Stimulated activated naive B cell treated with anti-CD40 and anti-IgM and Interleukin-4, amounts not matched to agents 10 μg/mL and 1 μg/mL and 100 μg/mL, for 72 hours (primary cell): ENCODE results near the gene SPOCK3.
"Not testable (repeated sequence)": the region's sequence is repeated elsewhere in the genome, so short reads cannot be mapped to it uniquely, and the experiment has no call there.

Experiments used
- ATAC-seq, 2 donors: fragments of 150-1000 bp; cut with Tn5 transposase; replicated peaks; 2 replicates each; pipeline ENCODE4 v1.10.0; 2021; ENCODE audit warnings: moderate library complexity in 1 of 2
- DNase-seq: peaks from one replicate; pipeline ENCODE4 v3.0.0; 2021
- H3K27ac Mint-ChIP-seq: one replicate; pipeline ENCODE4 v1.8.0; 2022; ENCODE audit warnings: mild to moderate bottlenecking, mixed read lengths
- H3K27me3 Mint-ChIP-seq, 2 donors: one replicate each; pipeline ENCODE4 v1.8.0; 2022; ENCODE audit warnings: mixed read lengths in 2 of 2
- H3K36me3 Mint-ChIP-seq, 2 donors: one replicate each; pipeline ENCODE4 v1.8.0; 2022; ENCODE audit warnings: mixed read lengths in 2 of 2, mild to moderate bottlenecking in 1 of 2
- H3K4me1 Mint-ChIP-seq, 2 donors: one replicate each; pipeline ENCODE4 v1.8.0; 2022; ENCODE audit warnings: mixed read lengths in 2 of 2, mild to moderate bottlenecking in 1 of 2
- H3K4me3 Mint-ChIP-seq, 2 donors: one replicate each; pipeline ENCODE4 v1.8.0; 2022; ENCODE audit warnings: mild to moderate bottlenecking in 2 of 2, mixed read lengths in 2 of 2, moderate library complexity in 1 of 2
- H3K9me3 Mint-ChIP-seq, 2 donors: one replicate each; pipeline ENCODE4 v1.8.0; 2022; ENCODE audit warnings: mixed read lengths in 2 of 2, mild to moderate bottlenecking in 1 of 2

SPOCK3 gene

DNA sequence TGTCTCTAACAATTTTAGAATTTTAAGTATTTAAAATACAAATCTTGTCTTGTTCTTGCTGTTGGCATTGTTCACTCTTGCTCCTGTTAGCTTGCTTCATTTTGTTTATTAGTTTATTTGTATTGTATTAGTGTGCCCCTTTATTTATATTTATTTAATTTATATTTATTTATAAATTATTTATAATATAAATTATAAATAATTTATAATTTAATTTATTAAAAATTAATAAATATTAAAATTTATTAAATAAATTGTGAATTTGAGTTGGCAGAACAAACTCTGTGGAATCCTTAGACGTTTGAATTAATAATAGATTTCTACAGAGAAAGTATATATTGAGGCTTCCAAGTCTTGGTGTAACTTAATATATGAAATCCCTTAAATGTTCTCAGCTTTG is 331.4 kb downstream of the SPOCK3 start:
- H3K27me3 Mint-ChIP-seq = no peaks in the 10 kb centered on the region
- no peak overlapping the region for H3K27ac Mint-ChIP-seq

DNA sequence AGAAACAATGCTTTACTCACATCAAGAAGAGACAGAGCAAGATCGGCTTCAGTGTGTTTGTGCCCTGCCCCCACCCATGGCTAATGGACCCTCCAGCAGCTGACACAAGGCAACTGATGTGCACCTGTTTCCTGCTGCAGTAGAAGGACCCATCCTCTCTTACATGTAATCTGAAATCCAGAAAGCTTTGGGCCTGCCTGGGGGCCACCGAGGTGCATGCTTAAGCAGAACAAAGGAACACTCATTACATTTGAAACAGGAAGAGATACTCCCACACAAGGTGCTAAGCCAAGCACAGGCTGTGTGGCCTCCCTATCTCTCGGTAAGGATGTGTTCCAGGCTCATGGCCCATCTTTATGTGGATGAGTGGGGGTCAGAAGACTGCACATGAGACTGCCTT is 338.0 kb downstream of the SPOCK3 start:
- H3K4me1 Mint-ChIP-seq = no peaks in the 10 kb centered on the region
- H3K9me3 Mint-ChIP-seq = peaks cover 0 to 3% of the 10 kb centered on the region in 2 donors
- peak in 1 of 2 donors; percentile 16 for ATAC-seq
- no peak overlapping the region for H3K27ac Mint-ChIP-seq
- H3K4me3 Mint-ChIP-seq = no peak overlapping the region
- no peaks in the 10 kb centered on the region for H3K27me3 Mint-ChIP-seq
- DNase-seq = no peak
- no peaks in the 10 kb centered on the region for H3K36me3 Mint-ChIP-seq

More for the DNA sequence above, 331.4 kb downstream of the SPOCK3 start:
- Mint-ChIP-seq H3K4me3 (no peak overlapping the region), H3K4me1 (no peaks in the 10 kb centered on the region), H3K36me3 (no peaks in the 10 kb centered on the region), H3K9me3 (peaks cover 0 to 3% of the 10 kb centered on the region in 2 donors)
- DNase-seq = no peak
- ATAC-seq = no peak

DNA sequence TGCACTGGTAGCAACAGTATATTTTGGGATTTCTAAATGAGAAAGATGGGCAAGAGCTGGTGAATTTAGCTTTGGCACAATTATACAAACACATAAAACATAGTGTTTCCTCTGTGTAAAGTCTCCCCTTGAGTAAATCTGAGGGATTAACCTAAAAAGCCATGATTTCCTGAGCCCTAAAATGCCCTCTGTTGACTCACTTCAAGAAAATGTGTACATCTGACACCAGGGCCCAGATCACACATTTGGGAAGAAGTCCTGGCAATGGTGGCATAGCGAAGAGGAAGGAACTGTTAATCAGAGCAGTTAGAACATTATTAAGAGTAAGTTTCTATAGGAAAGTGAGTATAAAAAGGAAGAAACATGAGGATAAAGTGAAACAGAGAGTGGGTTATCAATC is 338.5 kb downstream of the SPOCK3 start:
- no peak for ATAC-seq
- DNase-seq = no peak
- Mint-ChIP-seq H3K27ac (no peak overlapping the region), H3K36me3 (no peaks in the 10 kb centered on the region), H3K4me3 (no peak overlapping the region), H3K9me3 (peaks cover 0 to 3% of the 10 kb centered on the region in 2 donors), H3K4me1 (no peaks in the 10 kb centered on the region), H3K27me3 (no peaks in the 10 kb centered on the region)

DNA sequence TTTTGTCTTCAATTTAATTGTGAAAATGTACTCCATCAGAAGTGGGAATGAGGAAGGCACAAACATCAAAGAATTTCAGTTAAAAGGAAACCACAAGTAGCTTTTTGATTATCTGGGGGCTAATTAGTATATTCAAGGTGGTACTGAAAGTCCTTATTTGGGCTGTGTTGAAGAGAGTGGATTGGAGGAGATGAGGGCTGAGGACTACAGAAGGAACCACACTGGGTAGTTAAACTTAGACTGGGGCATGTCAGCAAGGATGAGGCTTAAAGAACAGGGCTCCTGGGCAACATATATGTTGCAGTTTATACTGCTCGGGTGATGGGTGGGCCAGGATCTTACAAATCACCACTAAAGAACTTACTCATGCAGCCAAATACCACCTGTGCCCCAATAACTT is 346.8 kb downstream of the SPOCK3 start:
- H3K36me3 Mint-ChIP-seq = no peaks in the 10 kb centered on the region
- H3K9me3 Mint-ChIP-seq = no peaks in the 10 kb centered on the region
- no peaks in the 10 kb centered on the region for H3K27me3 Mint-ChIP-seq
- H3K27ac Mint-ChIP-seq = no peak overlapping the region
- ATAC-seq (no peak), DNase-seq (no peak)
- H3K4me3 Mint-ChIP-seq = no peak overlapping the region
- no peaks in the 10 kb centered on the region for H3K4me1 Mint-ChIP-seq

DNA sequence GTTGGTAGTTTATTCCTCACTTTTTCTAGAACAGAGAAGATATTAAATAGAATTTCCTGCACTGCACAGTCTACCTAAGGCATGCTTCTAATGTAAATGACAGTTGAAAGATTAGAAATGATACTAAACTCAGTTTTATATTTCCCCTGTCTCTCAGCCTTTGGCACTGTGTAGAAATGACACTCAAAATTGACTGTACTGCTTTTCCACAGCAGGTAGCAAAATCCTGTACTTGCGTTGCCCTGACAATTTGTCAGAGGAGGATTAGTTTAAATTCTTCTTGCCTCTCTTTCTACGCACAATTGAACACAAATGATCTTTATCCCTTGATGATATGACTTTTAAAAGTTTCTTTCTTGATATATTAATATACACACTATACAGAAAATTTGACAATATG is 347.6 kb downstream of the SPOCK3 start:
- Mint-ChIP-seq H3K4me3 (no peak overlapping the region), H3K9me3 (no peaks in the 10 kb centered on the region), H3K4me1 (no peaks in the 10 kb centered on the region), H3K27ac (no peak overlapping the region), H3K27me3 (no peaks in the 10 kb centered on the region), H3K36me3 (no peaks in the 10 kb centered on the region)
- ATAC-seq (no peak), DNase-seq (no peak)

DNA sequence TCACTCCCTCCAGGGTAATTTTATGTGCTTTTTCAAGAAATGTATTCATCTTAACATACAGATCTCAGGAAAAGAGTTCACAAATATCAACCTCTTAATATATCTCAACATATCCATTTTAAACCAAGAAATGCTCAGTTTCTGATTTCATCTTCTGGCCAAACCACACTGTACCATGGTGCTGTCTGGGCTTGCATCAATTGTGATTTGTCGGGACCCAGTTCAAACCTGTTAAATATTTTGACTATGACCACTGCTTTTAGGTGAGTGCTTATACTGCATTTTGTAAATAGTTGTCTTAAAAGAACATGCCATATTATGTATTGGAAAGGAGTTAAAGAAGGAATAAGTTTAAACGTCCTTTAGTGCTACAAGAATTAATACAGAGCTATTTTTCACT is 352.1 kb downstream of the SPOCK3 start:
- no peak for ATAC-seq
- Mint-ChIP-seq H3K4me3 (no peak overlapping the region), H3K27ac (no peak overlapping the region), H3K36me3 (no peaks in the 10 kb centered on the region), H3K9me3 (no peaks in the 10 kb centered on the region), H3K27me3 (no peaks in the 10 kb centered on the region), H3K4me1 (no peaks in the 10 kb centered on the region)
- DNase-seq = no peak

DNA sequence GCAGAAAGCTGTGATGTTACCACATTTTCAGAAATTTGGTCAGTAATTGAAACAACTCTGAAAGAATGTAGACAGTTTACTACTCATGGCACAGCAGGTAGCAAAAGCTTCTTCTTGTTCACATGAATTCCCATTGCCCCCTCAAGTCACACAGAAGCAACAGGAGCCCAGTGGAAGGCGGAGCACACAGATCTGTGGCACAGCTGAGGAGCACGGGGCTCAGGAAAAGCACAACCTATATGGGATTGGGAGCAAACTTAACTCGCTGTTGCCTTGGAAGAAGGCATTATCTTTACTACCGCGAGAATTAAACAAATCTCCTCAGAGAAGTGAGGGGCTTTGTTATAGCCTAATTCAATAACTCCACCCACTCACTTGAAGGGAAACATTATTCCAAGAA is 358.5 kb downstream of the SPOCK3 start:
- no peak overlapping the region for H3K27ac Mint-ChIP-seq
- peaks cover 0 to 2% of the 10 kb centered on the region in 2 donors for H3K9me3 Mint-ChIP-seq
- no peaks in the 10 kb centered on the region for H3K27me3 Mint-ChIP-seq
- DNase-seq = no peak
- H3K4me3 Mint-ChIP-seq = no peak overlapping the region
- H3K36me3 Mint-ChIP-seq = no peaks in the 10 kb centered on the region
- H3K4me1 Mint-ChIP-seq = no peaks in the 10 kb centered on the region
- ATAC-seq = no peak

DNA sequence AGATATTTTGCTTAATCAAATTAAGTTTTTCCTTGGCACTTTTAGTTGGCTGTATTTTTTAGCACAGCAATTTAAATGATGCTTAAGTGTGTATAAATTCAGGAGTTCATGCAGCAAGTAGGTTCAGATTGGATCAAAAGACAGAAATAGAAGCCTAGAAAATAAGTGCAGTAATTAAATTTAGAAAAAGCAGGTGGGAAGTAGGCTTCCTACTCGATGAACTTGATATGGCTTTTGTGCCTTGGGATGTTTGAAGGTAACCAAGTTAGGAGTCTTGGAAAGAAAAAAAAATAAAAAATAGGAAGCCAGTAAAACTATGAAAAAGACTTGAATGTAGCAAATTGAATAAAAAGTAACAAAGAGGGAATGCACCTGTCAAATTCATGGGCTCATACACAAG is 372.3 kb downstream of the SPOCK3 start:
- Mint-ChIP-seq H3K36me3 (no peaks in the 10 kb centered on the region), H3K4me1 (no peaks in the 10 kb centered on the region), H3K27ac (no peak overlapping the region), H3K4me3 (no peak overlapping the region), H3K27me3 (no peaks in the 10 kb centered on the region), H3K9me3 (peaks cover 4% of the 10 kb centered on the region in 2 donors)
- DNase-seq (no peak), ATAC-seq (no peak)

DNA sequence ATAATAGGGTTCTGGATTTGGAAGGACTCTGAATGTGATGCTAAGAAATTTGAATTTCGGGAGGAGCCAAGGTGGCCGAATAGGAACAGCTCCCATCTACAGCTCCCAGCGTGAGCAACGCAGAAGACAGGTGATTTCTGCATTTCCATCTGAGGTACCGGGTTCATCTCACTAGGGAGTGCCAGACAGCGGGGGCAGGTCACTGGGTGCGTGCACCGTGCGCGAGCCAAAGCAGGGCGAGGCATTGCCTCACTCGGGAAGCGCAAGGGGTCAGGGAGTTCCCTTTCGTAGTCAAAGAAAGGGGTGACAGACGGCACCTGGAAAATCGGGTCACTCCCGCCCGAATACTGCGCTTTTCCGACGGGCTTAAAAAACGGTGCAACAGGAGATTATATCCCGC is 383.9 kb downstream of the SPOCK3 start:
- H3K36me3 Mint-ChIP-seq, H3K27ac Mint-ChIP-seq, H3K9me3 Mint-ChIP-seq, H3K4me3 Mint-ChIP-seq, H3K4me1 Mint-ChIP-seq, DNase-seq, ATAC-seq, H3K27me3 Mint-ChIP-seq: not testable (repeated sequence)

DNA sequence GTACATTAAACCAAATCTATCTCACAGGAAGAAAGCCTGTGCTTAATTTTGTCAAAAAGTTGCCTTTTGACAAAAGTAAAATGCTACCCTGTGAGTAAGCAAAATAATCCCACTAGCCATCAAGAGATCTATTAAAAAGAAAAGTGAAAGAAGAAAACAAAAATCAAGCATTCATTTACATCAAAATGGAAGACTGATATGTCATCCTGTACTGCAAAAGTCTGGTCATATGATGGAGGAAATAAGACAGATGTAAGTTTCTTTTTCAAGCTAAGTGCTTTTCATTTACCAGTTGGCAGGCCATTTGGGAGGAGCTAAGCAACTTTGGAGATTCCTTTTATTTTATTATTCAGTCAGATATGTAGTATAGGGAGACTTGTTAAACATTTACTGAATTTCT is 387.4 kb downstream of the SPOCK3 start:
- Mint-ChIP-seq H3K27ac (no peak overlapping the region), H3K9me3 (peaks cover 2 to 4% of the 10 kb centered on the region in 2 donors), H3K4me3 (no peak overlapping the region), H3K27me3 (no peaks in the 10 kb centered on the region), H3K4me1 (no peaks in the 10 kb centered on the region), H3K36me3 (no peaks in the 10 kb centered on the region)
- DNase-seq (no peak), ATAC-seq (no peak)

DNA sequence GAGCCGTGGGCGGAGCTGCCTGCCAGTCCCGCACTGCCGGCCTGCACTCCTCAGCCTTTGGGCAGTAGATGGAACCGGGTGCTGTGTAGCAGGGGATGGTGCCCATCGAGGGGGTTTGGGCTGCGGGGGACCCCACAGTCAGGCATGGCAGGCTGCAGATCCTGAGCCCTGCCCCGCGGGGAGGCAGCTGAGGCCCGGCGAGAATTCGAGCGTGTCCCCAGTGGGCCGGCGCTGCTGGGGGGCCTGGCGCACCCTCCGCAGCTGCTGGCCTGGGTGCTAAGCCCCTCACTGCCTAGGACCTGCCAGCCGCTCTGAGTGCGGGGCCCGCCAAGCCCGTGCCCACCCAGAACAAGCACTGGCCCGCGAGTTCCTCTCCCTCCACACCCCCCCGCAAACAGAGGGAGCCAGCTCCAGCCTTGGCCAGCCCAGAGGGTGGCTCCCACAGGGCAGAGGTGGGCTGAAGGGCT is 391.5 kb downstream of the SPOCK3 start:
- no peaks in the 10 kb centered on the region for H3K4me1 Mint-ChIP-seq
- ATAC-seq (no peak), DNase-seq (no peak)
- no peak overlapping the region for H3K4me3 Mint-ChIP-seq
- peaks cover 0 to 3% of the 10 kb centered on the region in 2 donors for H3K36me3 Mint-ChIP-seq
- H3K9me3 Mint-ChIP-seq = peaks cover 9 to 10% of the 10 kb centered on the region in 2 donors
- no peaks in the 10 kb centered on the region for H3K27me3 Mint-ChIP-seq
- no peak overlapping the region for H3K27ac Mint-ChIP-seq

DNA sequence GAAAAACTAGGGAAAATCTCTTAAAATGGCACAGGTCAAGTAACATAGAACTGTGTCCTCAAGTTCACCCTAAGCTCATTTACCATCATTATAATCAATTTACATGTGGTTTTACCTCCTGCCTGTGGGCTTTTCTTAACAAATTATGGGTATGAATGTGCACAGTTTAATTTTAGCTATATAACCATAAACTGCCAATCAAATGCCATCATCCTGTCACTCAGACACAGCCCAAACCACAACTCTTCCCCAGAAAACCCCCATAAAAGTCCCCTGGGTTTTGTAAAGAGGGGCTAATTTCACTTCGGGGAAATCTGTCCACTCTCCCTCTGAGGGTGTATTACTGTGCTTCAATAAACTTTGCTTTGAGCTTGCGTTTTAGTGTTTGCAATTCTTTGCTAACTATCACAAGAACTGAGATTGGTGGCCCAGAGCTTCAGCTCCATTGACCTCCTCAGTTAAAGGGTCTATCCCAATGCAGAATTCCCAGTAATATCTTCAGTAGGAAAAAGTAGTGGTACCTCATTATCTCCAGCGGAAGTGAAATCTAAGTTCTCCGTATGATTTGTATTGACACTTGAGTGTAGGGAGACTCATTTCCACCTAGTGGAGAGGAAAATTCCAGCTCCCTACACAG is 394.6 kb downstream of the SPOCK3 start:
- peaks cover 0 to 3% of the 10 kb centered on the region in 2 donors for H3K36me3 Mint-ChIP-seq
- H3K27ac Mint-ChIP-seq = no peak overlapping the region
- ATAC-seq = peak; percentile 63 to 82
- H3K4me3 Mint-ChIP-seq = no peak overlapping the region
- H3K27me3 Mint-ChIP-seq = no peaks in the 10 kb centered on the region
- no peaks in the 10 kb centered on the region for H3K4me1 Mint-ChIP-seq
- no peak for DNase-seq
- peaks cover 9 to 13% of the 10 kb centered on the region in 2 donors for H3K9me3 Mint-ChIP-seq

DNA sequence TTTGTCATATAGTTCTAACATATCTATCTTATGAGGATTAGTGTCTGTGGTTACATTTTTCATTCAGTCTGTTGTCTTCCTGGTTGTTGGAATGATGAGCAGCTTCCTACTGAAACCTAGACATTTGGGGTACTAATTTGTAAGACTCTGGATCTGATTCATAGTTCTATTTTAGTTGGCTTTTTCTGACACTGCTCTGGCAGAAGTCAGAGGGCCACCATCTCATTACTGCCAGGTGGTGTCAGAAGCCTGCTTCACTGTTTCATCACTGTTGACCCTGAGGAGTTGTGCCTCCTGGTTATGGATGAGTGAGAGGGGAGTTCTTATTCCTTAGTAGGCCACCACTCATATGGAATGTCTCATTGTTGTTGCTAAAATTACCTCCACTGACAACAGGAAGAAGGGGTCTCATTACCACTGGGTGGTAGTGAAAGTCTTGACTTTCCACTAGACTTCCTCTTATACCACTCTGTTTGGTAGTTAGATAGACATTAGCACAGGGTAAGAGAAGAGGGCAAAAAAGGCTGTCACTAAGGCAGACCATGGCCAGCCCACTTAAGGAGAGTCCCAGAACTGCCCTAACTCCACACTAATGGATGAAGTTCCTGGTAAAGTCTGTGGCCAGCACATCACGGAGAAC is 395.2 kb downstream of the SPOCK3 start:
- Mint-ChIP-seq H3K4me1 (no peaks in the 10 kb centered on the region), H3K36me3 (peaks cover 0 to 3% of the 10 kb centered on the region in 2 donors), H3K27me3 (no peaks in the 10 kb centered on the region), H3K4me3 (peak overlapping the region in 1 of 2 donors; percentile 29), H3K27ac (peak overlapping the region; percentile 68), H3K9me3 (peaks cover 9 to 13% of the 10 kb centered on the region in 2 donors)
- ATAC-seq = peak; percentile 53 to 85
- DNase-seq = no peak

DNA sequence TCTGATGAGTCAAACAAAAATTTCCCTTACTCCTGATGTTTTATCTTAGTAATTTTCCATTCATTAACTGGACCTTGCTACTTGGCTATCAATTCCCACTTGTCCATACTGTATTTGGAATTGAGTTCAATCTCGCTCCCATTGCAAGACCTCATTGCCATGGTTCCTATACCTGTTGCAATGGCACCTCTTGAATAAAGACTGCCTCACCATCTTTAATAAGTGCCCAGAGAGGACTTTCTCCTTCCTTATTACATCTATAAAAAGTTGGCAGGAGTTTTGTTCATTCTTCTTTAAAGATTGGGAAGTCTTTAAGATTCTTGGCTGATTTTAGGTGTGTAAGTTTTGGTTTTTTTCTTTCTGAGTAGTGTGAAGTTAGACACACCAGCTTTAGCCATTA is 397.4 kb downstream of the SPOCK3 start:
- ATAC-seq (no peak), DNase-seq (no peak)
- no peak overlapping the region for H3K4me3 Mint-ChIP-seq
- no peaks in the 10 kb centered on the region for H3K4me1 Mint-ChIP-seq
- H3K27ac Mint-ChIP-seq = no peak overlapping the region
- peaks cover 13 to 18% of the 10 kb centered on the region in 2 donors for H3K9me3 Mint-ChIP-seq
- peaks cover 0 to 3% of the 10 kb centered on the region in 2 donors for H3K36me3 Mint-ChIP-seq
- no peaks in the 10 kb centered on the region for H3K27me3 Mint-ChIP-seq

DNA sequence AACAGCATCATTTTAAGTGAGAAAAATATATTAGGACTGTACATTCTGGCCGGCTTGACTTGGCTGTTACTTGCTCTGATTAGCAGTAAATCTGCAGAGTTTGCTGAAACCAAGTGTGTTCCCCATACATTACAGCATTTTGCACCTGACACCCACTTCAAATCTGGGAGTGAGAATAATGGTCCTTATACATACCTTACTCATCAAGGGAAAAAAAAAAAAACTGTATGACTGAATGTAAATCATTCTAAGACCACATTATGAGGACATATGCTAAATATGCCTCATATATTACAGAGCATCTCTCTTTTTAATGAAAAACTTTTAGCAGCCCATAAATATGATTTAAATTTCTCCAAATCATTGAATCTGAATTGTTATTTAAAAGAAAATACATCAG is 406.7 kb downstream of the SPOCK3 start:
- DNase-seq (no peak), ATAC-seq (no peak)
- peaks cover 2 to 6% of the 10 kb centered on the region in 2 donors for H3K9me3 Mint-ChIP-seq
- H3K27me3 Mint-ChIP-seq = no peaks in the 10 kb centered on the region
- H3K36me3 Mint-ChIP-seq = no peaks in the 10 kb centered on the region
- no peaks in the 10 kb centered on the region for H3K4me1 Mint-ChIP-seq
- no peak overlapping the region for H3K4me3 Mint-ChIP-seq
- H3K27ac Mint-ChIP-seq = no peak overlapping the region
